H1 (cell line): Measurements from ENCODE around the gene MRPS18B. TPM values are rescaled to one million over a fixed set of nuclear protein-coding genes. Genes with fewer than 3 reads are reported as not detected.

Experiments used
- CTCF ChIA-PET: fragments of 300-600 bp; sonication (Branson Sonifier 250); formaldehyde crosslinking; loops from one replicate; lab custom pipeline; 2021; ENCODE audit not compliant: partially characterized antibody; lab: Charles Lee
- POLR2A ChIA-PET: fragments of 300-600 bp; sonication (Branson Sonifier 250); formaldehyde crosslinking; loops from one replicate; lab custom pipeline; 2021; ENCODE audit warnings: inconsistent platforms; ENCODE audit not compliant: partially characterized antibody; lab: Charles Lee
- DNase-seq, 2 experiments: peaks; one replicate each; pipeline versions ENCODE4 v3.0.0 to v3.0.0-alpha.2; 2010 to 2022; ENCODE audit warnings: low spot score in 2 of 2, low read depth in 1 of 2, mixed read lengths in 1 of 2
- FAIRE-seq: peaks from 2 replicates; lab custom pipeline; 2011; peaks lifted over from hg19 to GRCh38; lab: Jason Lieb, UNC
- H2AFZ ChIP-seq: 2 replicates; pipeline ENCODE4 v1.8.1; 2012; ENCODE audit warnings: low read length, inconsistent platforms
- H2AK5ac ChIP-seq: 2 replicates; pipeline ENCODE4 v1.6.1; 2013; ENCODE audit warnings: low read depth, low read length
- H2BK120ac ChIP-seq: replicated peaks from 2 replicates; pipeline ENCODE3; 2013; ENCODE audit warnings: low read depth, low read length, inconsistent platforms
- H2BK12ac ChIP-seq: 2 replicates; pipeline ENCODE4 v1.6.1; 2013; ENCODE audit warnings: low read depth, low read length
- H2BK15ac ChIP-seq: 2 replicates; pipeline ENCODE4 v1.6.1; 2013; ENCODE audit warnings: low read length
- H2BK20ac ChIP-seq: 2 replicates; pipeline ENCODE4 v1.6.1; 2013; ENCODE audit warnings: low read length
- H2BK5ac ChIP-seq: 2 replicates; pipeline ENCODE4 v1.6.1; 2013; ENCODE audit warnings: low read depth, low read length
- H3K14ac ChIP-seq: 2 replicates; pipeline ENCODE4 v1.6.1; 2013; ENCODE audit warnings: inconsistent platforms; ENCODE audit not compliant: insufficient read length
- H3K18ac ChIP-seq: 2 replicates; pipeline ENCODE4 v1.6.1; 2013; ENCODE audit warnings: low read length; ENCODE audit errors: extremely low read depth
- H3K23ac ChIP-seq: 2 replicates; pipeline ENCODE4 v1.6.1; 2013; ENCODE audit warnings: inconsistent platforms; ENCODE audit not compliant: insufficient read length
- H3K23me2 ChIP-seq: 2 replicates; pipeline ENCODE4 v1.6.1; 2013; ENCODE audit warnings: low read depth, low read length
- H3K27ac ChIP-seq: 2 replicates; pipeline ENCODE4 v1.6.1; 2011; ENCODE audit warnings: low read depth, low read length, inconsistent platforms
- H3K27me3 ChIP-seq, 4 experiments: replicated peaks in 1 of 4; 1 replicate in 1 of 4; 2 replicates in 3 of 4; pipeline versions ENCODE4 v1.6.1 to v1.8.1; 2011 to 2013; ENCODE audit warnings: low read length in 3 of 4, mild to moderate bottlenecking in 3 of 4, inconsistent platforms in 2 of 4, mixed read lengths in 2 of 4, moderate library complexity in 1 of 4; ENCODE audit not compliant: control insufficient read depth in 3 of 4, insufficient read depth in 3 of 4; ENCODE audit errors: extremely low read depth in 1 of 4
- H3K36me3 ChIP-seq, 4 experiments: 2 replicates each; pipeline versions ENCODE4 v1.6.1 to v1.8.1; 2011 to 2013; ENCODE audit warnings: mild to moderate bottlenecking in 4 of 4, low read length in 3 of 4, moderate library complexity in 2 of 4, control low read depth in 1 of 4, inconsistent platforms in 1 of 4; ENCODE audit not compliant: insufficient read depth in 4 of 4, control insufficient read depth in 2 of 4
- H3K4ac ChIP-seq: replicated peaks from 2 replicates; pipeline ENCODE3; 2013; ENCODE audit warnings: low read length, low read depth, mixed read lengths, inconsistent platforms; ENCODE audit not compliant: insufficient read length
- H3K4me1 ChIP-seq, 4 experiments: replicated peaks in 1 of 4; 1 replicate in 1 of 4; 2 replicates in 3 of 4; pipeline versions ENCODE4 v1.6.1 to v1.8.1; 2011 to 2013; ENCODE audit warnings: low read length in 3 of 4, inconsistent platforms in 2 of 4, mixed read lengths in 1 of 4; ENCODE audit not compliant: insufficient read depth in 4 of 4, control insufficient read depth in 3 of 4
- H3K4me2 ChIP-seq, 2 experiments: 2 replicates each; pipeline versions ENCODE4 v1.6.1 to v1.8.1; 2011 to 2013; ENCODE audit warnings: low read depth in 2 of 2, low read length in 2 of 2, control low read depth in 1 of 2, inconsistent platforms in 1 of 2, mild to moderate bottlenecking in 1 of 2; ENCODE audit not compliant: insufficient read depth in 1 of 2
- H3K4me3 ChIP-seq, 4 experiments: fragments of 200-600, 300-600 bp in 1 of 4; sonication (generic), shearing (Covaris generic), sonication (Bioruptor Twin) in 1 of 4; 2 replicates each; pipeline versions ENCODE4 v1.5.1 to v1.8.1; 2011 to 2016; ENCODE audit warnings: low read length in 4 of 4, low read depth in 3 of 4, control low read depth in 2 of 4, inconsistent platforms in 2 of 4, mild to moderate bottlenecking in 2 of 4, mixed read lengths in 1 of 4, moderate library complexity in 1 of 4; ENCODE audit not compliant: insufficient read depth in 2 of 4; ENCODE audit errors: extremely low read depth in 1 of 4
- H3K56ac ChIP-seq: replicated peaks from 2 replicates; pipeline ENCODE3; 2013; ENCODE audit warnings: low read depth, mild to moderate bottlenecking, mixed read lengths, low read length, inconsistent platforms; ENCODE audit not compliant: insufficient read length
- H3K79me1 ChIP-seq: 2 replicates; pipeline ENCODE4 v1.6.1; 2013; ENCODE audit warnings: low read depth, low read length, control low read depth
- H3K79me2 ChIP-seq, 2 experiments: 2 replicates each; pipeline versions ENCODE4 v1.6.1 to v1.8.1; 2012 to 2013; ENCODE audit warnings: low read length in 2 of 2, mild to moderate bottlenecking in 2 of 2, inconsistent platforms in 1 of 2; ENCODE audit not compliant: insufficient read depth in 2 of 2, control insufficient read depth in 1 of 2
- H3K9ac ChIP-seq, 4 experiments: replicated peaks in 1 of 4; 1 replicate in 1 of 4; 2 replicates in 3 of 4; pipeline versions ENCODE4 v1.6.1 to v1.8.1; 2011 to 2013; ENCODE audit warnings: low read depth in 3 of 4, low read length in 3 of 4, control low read depth in 2 of 4, mild to moderate bottlenecking in 2 of 4, moderate library complexity in 2 of 4, inconsistent platforms in 1 of 4; ENCODE audit errors: extremely low read depth in 1 of 4
- H3K9me3 ChIP-seq, 2 experiments: 2 replicates each; pipeline versions ENCODE4 v1.6.1 to v1.8.1; 2012 to 2013; ENCODE audit warnings: mild to moderate bottlenecking in 2 of 2, moderate library complexity in 2 of 2, control low read depth in 1 of 2, inconsistent platforms in 1 of 2, low read depth in 1 of 2, low read length in 1 of 2, mixed read lengths in 1 of 2; ENCODE audit not compliant: insufficient read depth in 2 of 2
- H4K20me1 ChIP-seq, 2 experiments: replicated peaks in 1 of 2; 2 replicates each; pipeline versions ENCODE3 to v1.8.1; 2011 to 2013; ENCODE audit warnings: inconsistent platforms in 2 of 2, low read length in 2 of 2, mild to moderate bottlenecking in 1 of 2; ENCODE audit not compliant: insufficient read depth in 2 of 2, control insufficient read depth in 1 of 2
- H4K5ac ChIP-seq: 2 replicates; pipeline ENCODE4 v1.6.1; 2013; ENCODE audit warnings: low read length, low read depth, mixed read lengths, inconsistent platforms; ENCODE audit not compliant: insufficient read length
- H4K8ac ChIP-seq: 2 replicates; pipeline ENCODE4 v1.8.0; 2013; ENCODE audit warnings: mild to moderate bottlenecking, moderate library complexity, low read length, inconsistent platforms; ENCODE audit not compliant: insufficient read depth; ENCODE audit errors: extremely low read depth
- H4K91ac ChIP-seq: replicated peaks from 2 replicates; pipeline ENCODE3; 2013; ENCODE audit warnings: low read length, mixed read lengths, inconsistent platforms; ENCODE audit not compliant: insufficient read length
- BACH1 ChIP-seq: IDR thresholded peaks from 2 replicates; pipeline ENCODE4 v1.6.1; 2012; ENCODE audit warnings: low read length, improper control_type of control experiment
- CREB1 ChIP-seq: IDR thresholded peaks from 2 replicates; pipeline ENCODE4 v1.6.1; 2012; ENCODE audit warnings: inconsistent platforms
- PHF8 ChIP-seq: fragments of 200-600 bp; sonication (generic); conservative IDR thresholded peaks from 2 replicates; pipeline ENCODE4 v1.7.1; 2012; ENCODE audit warnings: low read depth, mild to moderate bottlenecking, inconsistent platforms, low read length, moderate library complexity
- POLR2A ChIP-seq, 2 experiments: IDR thresholded peaks; 1 replicate in 1 of 2; 2 replicates in 1 of 2; pipeline ENCODE4 v1.6.1; 2011; ENCODE audit warnings: low read depth in 2 of 2, low read length in 2 of 2, mild to moderate bottlenecking in 2 of 2; ENCODE audit errors: control extremely low read depth in 1 of 2
- POLR2AphosphoS5 ChIP-seq: IDR thresholded peaks from 2 replicates; pipeline ENCODE4 v1.6.1; 2011; ENCODE audit warnings: low read depth, low read length
- WGBS, 2 experiments: shearing (Covaris generic) in 1 of 2; methylation state at CpG; one replicate each; pipeline versions ENCODE4 v1.1.6 to v1.1.7; 2013 to 2015; ENCODE audit warnings: low lambda C conversion rate in 2 of 2, mixed read lengths in 2 of 2, inconsistent platforms in 1 of 2, low coverage in 1 of 2, missing lambda C conversion rate in 1 of 2; ENCODE audit not compliant: insufficient replicate concordance in 2 of 2, insufficient coverage in 1 of 2, insufficient read length in 1 of 2; ENCODE audit errors: extremely low coverage in 1 of 2, missing lambda C conversion rate in 1 of 2; 5-methylcytosine and 5-hydroxymethylcytosine counted together
- polyA plus RNA-seq, 7 experiments: library from polyadenylated mRNA; depleted of rRNA in 3 of 7; stranded (reverse) in 5 of 7; unstranded in 2 of 7; fragments of >200 nt in 5 of 7; fragments of 200-250 nt in 2 of 7; gene quantifications; 1 replicate in 5 of 7; 2 replicates in 1 of 7; 4 replicates in 1 of 7; pipeline versions ENCODE4 v1.2.1 to v1.2.3, GENCODE V29; 2011 to 2013; ENCODE audit warnings: missing spikeins in 2 of 7, mixed read lengths in 2 of 7
- total RNA-seq: library from RNA; stranded (reverse); fragmentation: NEBNext Ultra II Directional; extraction: Animal tissue kit (Norgen Biotek cat#: 25700); gene quantifications from 2 replicates; pipeline ENCODE4 v1.2.1, GENCODE V29; 2021

The MRPS18B gene
- total and polyA plus RNA-seq, 2 of the 8 experiments (the other 6 are each of a cell fraction or from before 2014, with no cell fraction given), result 57.8 to 83.3 TPM

- CTCF ChIA-PET, result interaction anchor here (0.6 to 5.7 kb wide), 14 partner anchors 12 to 601 kb away, joined by 3 to 40 read pairs (median 4); partner anchors contain the start of gene ABCF1
- Histone ChIP-seq H4K20me1 (peaks cover 5 to 29% of the 10 kb centered on the region in 2 experiments), H3K4ac (no peak overlapping the region), H4K5ac (no peak overlapping the region), H3K14ac (no peak overlapping the region), H3K4me1 (no peaks in the 10 kb centered on the region), H2BK120ac (no peak overlapping the region), H2BK5ac (no peak overlapping the region), H3K23me2 (no peaks in the 10 kb centered on the region; the same call in 1 of the 2 replicates), H3K79me2 (no peaks in the 10 kb centered on the region), H3K18ac (no peak overlapping the region), H2BK15ac (no peak overlapping the region), H3K79me1 (no peaks in the 10 kb centered on the region; the same call in 1 of the 2 replicates), H3K27me3 (no peaks in the 10 kb centered on the region), H2BK12ac (no peak overlapping the region), H3K4me2 (no peak overlapping the region), H3K9ac (no peak overlapping the region), H2AK5ac (no peak overlapping the region), H3K4me3 (no peak overlapping the region), H4K8ac (no peak overlapping the region), H3K27ac (no peak overlapping the region), H3K56ac (no peak overlapping the region), H2BK20ac (no peak overlapping the region), H3K23ac (no peak overlapping the region), H4K91ac (no peak overlapping the region), H3K9me3 (no peaks in the 10 kb centered on the region), H3K36me3 (peaks cover 32 to 46% (median 40%) of the 10 kb centered on the region in 4 experiments), H2AFZ (no peak overlapping the region)
- no peak for TF ChIP-seq CREB1
- TF ChIP-seq POLR2AphosphoS5, result peak; percentile 70
- no peak for TF ChIP-seq BACH1
- TF ChIP-seq PHF8, result no peak
- peak; percentile 27 to 38; a peak in 2 of 3 replicates for TF ChIP-seq POLR2A (IDR thresholded peaks at IDR 0.05; ENCODE audit: control extremely low read depth in 1 of 2, low read depth in 2 of 2, low read length in 2 of 2)
- whole genome bisulfite sequencing, 2 experiments, result 85% methylated on average over 12 of the region's 12 CpGs; no CpG with 5 or more reads in 1 of the 2 experiments
- POLR2A ChIA-PET, result interaction anchor here (0.7 to 27.0 kb wide), 33 partner anchors 0 to 488 kb away, joined by 3 to 712 read pairs (median 4); partner anchors contain the start of genes ABCF1, ATAT1, C6orf136 and DHX16
- DNase-seq, result no peak
- FAIRE-seq, result no peak
These were observed 18.6 kb upstream of the MRPS18B start for GRCh38 chr6:30598912-30599624.
